Measurements from ENCODE around the gene SCARF2. TPM values are rescaled to one million over a fixed set of nuclear protein-coding genes. Genes with fewer than 3 reads are reported as not detected.
"Not testable (repeated sequence)": the region's sequence is repeated elsewhere in the genome, so short reads cannot be mapped to it uniquely, and the experiment has no call there.

Gene SCARF2, protein sequence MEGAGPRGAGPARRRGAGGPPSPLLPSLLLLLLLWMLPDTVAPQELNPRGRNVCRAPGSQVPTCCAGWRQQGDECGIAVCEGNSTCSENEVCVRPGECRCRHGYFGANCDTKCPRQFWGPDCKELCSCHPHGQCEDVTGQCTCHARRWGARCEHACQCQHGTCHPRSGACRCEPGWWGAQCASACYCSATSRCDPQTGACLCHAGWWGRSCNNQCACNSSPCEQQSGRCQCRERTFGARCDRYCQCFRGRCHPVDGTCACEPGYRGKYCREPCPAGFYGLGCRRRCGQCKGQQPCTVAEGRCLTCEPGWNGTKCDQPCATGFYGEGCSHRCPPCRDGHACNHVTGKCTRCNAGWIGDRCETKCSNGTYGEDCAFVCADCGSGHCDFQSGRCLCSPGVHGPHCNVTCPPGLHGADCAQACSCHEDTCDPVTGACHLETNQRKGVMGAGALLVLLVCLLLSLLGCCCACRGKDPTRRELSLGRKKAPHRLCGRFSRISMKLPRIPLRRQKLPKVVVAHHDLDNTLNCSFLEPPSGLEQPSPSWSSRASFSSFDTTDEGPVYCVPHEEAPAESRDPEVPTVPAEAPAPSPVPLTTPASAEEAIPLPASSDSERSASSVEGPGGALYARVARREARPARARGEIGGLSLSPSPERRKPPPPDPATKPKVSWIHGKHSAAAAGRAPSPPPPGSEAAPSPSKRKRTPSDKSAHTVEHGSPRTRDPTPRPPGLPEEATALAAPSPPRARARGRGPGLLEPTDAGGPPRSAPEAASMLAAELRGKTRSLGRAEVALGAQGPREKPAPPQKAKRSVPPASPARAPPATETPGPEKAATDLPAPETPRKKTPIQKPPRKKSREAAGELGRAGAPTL
- 14.9 TPM for polyA plus RNA-seq (ENCODE audit: insufficient read length)

DNA sequence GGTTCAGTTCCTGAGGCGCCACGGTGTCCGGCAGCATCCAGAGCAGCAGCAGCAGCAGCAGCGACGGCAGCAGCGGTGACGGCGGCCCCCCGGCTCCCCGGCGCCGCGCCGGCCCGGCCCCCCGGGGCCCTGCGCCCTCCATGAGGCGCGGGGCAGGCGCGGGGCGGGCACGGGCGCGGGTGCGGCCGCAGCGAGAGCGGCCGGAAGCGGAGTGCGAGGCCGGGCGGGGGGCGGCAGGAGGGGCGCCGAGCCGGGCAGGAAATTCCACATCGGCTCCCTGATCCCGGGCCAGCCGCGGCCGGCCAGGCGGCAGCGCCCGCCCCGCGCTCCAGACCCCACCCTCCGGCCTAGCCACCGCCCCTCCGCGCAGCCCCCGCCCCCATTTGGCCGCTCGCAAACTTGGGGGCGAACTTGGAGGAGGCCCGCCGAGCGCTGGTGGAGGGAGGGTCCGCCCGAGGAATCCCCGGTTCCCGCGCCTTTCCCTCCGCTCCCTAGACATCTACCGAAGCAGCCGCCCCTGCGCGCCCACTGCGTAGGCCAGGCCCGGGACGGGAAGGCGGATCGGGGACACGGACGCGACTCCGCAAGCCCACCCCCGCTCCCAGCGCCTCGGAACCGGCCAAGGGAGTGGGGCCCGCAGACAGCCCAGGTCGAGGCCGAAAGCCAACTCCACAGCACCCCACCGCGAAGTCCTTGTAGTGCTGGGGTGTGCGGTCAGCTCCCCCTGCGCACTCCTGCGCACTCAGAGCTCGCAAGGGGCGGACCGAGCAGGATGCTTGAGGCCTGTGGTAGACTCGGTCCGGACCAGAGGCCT, at the start of gene SCARF2:
Gene SCARF2 (minus strand): TSS at position 213 of the 814 bp plus-strand sequence. CDS start 71 bp downstream, at position 142.
- peak; percentile 83 for DNase-seq

DNA sequence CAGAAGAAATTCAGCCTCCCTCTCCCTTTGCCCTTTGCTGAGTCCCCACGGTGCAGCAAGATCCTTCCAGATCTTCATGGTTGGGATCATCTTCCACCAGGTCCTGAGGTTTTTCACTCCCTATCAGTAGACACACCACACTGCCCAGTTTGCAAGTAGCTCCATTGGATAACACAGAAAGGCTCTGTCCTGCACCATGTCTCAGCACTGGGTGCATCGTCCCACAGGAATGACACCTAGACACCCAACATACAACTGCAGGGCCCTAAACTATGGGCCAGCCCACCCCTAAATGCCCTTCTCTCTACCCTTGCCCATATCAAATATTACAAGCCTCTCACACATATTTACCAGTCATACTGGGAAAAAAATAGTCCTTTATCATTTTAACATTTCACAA, 48.6 kb upstream of the SCARF2 start:
- DNase-seq, result no peak

DNA sequence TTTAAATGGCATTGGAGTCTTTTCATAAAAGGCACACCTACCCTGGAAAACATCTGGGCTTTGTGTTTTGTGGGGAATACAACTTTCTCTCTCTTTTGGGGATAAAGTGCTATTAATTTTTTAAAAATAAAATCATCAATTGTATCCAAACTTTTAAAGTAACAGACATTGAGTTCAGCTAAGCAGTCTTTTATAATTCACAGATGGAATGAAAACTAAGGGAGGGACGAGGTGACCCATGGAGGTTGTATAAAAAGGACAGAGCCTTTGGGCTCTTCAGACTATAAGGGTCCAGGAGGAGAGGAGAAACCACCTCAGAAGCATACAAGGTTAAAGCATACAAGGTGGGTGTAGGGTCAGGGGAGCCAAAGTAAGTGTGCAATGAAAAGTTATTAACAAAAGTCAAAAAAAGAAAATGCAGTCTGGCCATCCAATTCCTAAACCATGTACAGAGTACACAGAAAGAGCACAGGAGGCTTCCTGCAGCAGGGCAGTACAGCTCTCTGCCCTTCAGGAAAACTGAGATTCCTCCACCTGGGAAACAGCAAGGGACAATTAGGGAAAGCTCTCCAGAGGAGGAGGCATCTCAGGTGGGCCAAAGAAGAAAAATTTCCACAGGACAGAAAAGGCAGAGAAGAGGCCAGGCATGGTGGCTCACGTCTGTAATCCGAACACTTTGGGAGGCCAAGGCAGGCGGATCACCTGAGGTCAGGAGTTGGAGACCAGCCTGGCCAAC, 47.5 kb upstream of the SCARF2 start:
- DNase-seq, result no peak

DNA sequence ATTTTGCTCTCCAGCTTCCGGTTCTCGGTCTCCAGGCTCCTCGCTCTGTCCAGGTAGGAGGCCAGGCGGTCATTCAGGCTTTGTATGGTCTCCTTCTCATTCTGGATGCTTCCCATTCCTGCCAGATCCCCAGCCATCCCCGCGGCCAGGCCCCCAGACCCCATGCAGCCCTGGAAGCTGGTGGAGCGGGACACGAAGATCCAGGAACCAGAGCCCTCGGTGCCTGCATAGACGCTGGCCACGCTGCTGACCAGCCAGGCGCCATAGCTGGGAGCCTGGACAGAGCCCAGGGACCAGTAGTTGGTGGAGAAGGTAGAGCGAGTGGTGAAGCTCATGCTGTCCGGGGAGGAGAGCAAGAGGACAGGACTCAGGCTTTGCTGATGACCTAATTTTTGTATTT, 46.1 kb upstream of the SCARF2 start:
- no peak for DNase-seq

DNA sequence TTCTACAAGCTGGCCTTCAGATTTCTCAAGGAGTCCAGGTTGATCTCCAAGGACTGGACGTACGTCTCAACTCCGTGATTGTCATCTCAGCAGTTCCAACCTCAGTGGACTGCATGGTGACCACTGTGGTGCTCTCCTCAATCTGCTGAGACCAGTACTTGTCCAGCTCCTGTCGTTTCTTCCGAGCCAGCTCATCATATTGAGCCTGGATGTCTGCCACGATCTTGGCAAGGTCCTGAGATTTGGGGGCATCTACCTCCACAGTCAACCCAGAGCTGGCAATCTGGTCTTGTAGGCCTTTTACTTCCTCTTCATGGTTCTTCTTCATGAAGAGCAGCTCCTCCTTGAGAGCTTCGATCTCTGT, 45.5 kb upstream of the SCARF2 start:
- DNase-seq, result not testable (repeated sequence)

DNA sequence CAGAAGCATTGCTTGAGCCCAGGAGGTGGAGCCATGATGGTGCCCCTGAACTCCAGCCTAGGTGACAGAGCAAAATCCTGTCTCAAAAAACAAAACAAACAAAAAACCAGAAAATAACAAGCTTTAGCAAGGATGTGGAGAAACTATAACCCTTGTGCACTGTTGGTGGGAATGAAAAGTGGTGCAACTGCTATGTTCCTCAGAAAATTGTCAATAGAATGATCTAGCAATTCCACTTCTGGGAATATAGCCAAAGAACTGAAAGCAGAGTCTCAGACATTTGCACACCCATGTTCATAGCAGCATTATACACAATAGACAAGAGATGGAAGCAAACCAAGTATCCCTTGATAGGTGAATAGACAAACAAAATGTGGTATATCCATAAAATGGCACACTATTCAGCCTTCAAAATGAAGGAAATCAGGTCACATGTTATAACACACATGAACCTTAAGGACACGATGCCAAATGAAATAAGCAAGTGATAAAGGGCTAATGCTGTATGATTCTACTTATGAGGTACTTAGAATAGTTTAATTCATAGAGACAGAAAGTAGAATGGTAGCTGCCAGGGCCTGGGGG, 42.1 kb upstream of the SCARF2 start:
- DNase-seq, result no peak

DNA sequence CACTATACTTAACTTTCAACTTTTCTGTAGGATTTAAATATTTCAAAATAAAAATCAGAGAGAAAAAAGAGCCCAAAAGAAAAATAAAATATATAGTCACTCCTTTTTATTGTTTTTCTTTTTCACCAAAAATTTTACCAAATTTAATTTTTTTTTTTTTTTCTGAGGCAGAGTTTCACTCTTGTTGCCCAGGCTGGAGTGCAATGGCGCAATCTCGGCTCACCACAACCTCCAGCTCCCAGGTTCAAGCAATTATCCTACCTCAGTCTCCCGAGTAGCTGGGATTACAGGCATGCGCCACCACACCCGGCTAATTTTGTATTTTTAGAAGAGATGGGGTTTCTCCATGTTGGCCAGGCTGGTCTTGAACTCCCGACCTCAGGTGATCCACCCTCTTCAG, 40.4 kb upstream of the SCARF2 start:
- DNase-seq, result not testable (repeated sequence)

DNA sequence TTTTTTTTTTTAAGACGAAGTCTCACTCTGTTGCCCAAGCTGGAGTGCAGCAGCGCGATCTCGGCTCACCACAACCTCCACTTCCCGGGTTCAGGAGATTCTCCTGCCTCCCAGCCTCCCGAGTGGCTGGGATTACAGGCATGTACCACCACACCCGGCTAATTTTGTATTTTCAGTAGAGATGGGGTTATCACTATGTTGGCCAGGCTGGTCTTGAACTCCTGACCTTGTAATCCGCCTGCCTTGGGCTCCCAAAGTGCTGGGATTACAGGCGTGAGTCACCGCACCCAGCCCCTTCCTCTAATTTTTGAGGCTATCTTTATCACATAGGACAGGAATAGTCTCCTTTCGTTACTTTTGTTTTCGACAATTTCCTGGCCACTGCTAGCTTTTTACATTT, 37.9 kb upstream of the SCARF2 start:
- not testable (repeated sequence) for DNase-seq

DNA sequence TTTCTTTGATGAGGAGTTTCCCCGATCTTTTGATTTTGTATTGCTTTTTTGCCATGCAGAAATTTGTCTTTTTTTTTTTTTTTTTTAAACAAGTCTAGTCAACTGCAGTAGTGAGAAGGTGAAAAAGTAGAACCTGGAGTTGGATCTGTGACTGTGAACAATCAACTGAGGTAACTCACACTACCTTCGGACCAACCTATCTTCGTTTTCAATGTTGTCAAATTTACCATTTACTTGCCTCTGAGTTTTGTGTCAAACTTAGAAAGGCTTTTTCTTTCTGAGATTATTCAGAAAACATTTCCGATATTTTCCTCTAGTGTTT, 37.5 kb upstream of the SCARF2 start:
- DNase-seq, result no peak

DNA sequence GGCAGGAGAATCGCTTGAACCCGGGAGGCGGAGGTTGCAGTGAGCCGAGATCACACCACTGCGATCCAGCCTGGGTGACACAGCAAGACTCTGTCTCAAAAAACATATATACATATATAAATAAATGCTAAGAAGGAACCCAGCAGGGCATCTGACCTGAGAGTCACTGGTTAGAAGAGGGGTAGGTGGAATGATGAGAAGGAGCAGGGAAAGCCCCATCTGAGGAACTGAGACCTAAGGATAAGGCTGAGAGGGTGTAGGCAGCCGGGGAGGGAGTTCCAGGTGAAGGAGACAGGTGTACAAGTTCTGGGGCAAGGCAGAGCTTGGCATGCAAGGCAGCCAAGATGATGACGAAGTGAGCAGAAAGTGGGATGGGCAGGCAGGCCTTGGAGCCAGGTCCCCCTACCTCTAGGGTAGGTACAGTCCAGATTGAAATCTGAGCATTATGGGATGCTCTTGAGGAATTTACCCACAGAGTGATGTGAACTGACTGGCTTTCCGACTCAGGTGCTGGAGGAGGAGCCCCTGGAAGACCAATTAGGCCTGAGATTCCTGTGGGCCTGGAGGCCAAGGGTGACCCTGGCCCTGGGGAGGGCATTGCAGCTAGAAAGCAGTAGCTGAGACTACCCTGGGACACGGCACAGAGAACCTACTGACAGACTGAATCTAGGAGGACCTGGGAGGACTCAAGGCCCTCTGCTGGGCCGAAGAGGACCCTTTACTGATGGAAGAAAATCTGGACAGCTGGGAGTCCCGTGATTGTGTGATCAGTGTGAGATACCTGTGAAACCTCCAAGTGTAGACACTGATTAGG, 35.2 kb upstream of the SCARF2 start:
- no peak for DNase-seq

DNA sequence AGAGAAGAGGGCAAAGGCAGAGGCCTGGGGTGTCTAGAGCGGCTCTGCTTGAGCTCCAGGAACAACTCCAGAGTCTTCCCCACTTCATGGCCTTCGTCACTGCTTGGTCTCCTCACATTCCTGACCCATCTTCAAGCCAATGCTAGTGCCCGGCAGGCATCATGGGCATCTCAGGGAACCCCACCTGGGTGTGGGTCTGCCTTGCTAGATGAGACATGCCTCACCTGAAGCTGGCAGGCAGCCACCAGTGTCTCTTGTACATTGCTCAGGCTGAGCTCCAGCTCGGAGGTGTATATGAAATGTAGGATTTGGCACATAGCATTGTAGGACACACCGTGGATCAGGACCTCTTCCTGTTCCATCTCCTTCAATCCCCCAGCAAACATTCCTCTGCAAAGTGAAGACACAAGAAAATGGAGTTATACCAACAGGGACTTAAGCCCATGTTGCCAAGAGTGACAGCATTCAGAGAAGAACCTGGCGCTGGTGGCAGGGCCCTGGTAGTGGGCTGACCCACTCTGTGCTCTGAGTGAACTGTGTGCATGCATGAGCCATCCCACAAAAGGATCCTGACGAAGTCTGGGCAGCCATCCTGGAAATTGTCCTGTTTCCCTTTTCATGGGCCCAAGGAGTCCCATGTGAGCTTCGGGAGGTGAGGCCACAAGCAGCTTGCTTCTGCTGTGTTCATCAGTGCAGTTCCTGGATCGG, 33.7 kb upstream of the SCARF2 start:
- DNase-seq, result no peak

DNA sequence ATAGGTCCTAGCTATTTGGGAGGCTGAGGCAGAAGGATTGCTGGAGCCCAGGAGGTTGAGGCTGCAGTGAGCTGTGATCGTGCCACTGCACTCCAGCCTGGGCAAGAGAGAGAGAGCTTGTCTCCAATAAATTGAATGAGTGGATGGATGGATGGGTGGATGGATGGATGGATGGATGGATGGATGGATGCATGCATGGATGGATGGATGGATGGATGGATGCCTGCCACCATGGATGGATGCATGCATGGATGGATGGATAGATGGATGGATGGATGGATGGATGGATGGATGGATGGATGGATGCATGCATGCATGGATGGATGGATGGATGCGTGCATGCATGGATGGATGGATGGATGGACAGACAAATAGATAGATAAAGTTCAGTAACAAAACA, 32.9 kb upstream of the SCARF2 start:
- DNase-seq, result not testable (repeated sequence)

DNA sequence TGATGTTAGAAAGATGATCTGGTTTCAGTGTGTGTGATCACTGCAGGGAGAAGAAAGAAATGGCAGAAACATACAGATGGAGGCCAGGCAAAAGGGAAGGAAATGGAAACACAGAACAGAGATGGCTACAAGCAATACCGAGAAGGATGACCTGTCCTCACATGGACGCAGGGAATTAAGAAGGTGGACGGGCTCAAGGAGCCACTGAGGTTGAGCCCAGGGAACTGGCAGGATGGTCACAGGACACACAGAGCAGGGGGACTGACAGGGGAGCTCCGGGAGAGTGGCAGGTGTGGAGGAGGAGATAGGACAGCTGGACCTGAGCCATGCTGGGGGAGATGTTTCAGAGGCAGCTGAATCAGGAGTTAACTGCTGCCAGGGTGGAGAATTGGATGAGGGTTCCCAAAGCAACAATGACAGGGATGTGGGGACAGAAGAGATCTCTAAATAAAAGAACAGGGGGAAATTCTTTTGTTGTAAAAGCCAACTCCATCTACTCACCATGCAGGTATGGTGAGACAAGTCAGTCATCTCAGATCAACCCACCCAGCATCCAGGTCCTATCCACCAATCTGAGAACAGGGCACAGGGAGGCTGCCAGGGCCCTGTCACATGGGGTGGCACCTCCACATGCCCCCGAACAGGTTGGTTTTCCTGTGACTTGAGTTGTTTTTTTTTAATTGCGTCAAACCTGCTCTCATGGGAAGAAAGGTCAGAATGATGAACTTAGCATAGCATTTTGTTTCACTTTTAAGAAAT, 31.7 kb upstream of the SCARF2 start:
- DNase-seq, result no peak

DNA sequence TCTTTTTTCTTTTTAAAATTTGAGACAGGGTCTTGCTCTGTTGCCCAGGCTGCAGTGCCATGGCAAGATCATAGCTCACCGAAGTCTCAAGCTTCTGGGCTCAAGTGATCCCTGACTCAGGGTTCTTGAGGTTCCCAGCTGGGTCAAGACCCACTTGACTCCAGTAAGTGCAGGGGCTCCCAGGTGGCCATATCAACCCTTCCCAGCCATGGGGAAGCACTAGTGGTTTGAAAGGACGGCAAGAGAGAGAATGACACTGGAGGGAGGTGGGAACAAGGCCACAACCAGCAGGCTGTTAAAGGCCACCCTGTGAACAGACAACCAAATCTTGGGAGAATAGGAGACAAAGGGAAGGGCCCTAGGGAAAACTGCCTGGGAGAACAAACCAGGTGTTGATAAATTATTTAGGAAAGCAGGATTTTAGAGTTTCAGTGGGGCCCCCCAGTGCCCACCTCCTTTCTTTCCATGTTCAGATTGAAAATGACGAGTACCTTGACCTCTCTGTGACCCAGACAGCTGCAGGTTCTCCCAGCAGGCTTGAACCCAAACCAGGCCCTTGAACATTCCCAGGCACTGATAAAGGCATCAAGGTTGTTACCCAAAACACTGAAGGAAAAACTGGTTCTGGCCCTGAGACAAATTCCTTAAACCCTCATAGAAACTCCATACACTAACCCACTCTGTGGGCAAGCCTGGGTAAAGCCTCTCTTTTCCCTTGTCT, 29.2 kb upstream of the SCARF2 start:
- DNase-seq, result no peak

DNA sequence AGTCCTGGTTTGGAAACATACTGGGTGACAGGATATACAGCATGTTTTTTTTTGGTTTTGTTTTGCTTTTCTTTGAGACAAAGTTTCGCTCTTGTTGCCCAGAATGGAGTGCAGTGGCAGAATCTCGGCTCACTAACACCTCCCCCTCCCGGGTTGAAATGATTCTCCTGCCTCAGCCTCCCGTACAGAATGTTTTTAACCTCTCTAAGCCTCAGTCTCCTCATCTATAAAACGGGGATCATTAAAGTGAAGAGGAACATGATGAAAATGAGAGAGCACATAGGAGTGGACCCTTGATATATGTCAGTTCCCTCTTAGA, 28.1 kb upstream of the SCARF2 start:
- DNase-seq, result no peak

DNA sequence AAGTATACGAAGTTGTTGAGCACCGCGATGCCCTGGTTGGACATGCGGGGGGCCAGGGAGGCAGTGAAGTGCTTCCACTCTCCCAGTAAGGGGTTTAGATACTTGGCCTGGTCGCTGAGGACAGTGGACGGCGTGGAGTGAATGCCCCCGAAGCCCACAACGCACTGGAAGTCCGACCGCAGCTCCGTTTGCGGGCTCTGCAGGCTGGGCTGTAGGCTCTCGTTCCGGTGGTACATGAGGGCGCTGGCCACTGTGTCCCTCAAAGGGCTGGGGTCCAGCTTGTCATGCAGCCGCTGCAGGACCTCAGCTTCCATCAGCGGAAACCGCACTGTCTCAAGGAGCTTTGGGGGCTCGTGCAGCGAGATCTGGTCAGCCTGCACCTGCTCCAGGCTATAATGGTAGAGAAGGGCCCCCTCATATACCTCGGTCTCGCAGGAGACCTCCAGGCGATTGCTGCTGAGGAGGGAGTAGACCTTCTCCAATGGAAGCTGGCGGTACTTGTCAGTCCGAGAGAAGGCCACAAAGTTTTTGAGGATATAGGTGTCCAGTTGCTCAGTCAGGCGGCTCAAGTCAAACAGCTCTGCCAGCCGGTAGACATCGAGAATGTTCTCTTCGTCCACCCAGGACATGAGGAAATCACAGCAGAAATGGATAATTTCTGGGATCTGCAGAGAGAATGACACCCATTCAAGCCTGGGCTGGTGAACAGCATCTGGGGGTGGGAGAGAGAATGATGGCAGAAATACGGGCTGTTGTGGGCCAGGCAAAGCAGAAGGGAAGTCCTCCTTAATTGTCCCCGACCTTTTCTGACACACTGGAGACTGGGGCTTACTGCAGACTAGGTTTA, 27.5 kb upstream of the SCARF2 start:
- DNase-seq, result no peak

DNA sequence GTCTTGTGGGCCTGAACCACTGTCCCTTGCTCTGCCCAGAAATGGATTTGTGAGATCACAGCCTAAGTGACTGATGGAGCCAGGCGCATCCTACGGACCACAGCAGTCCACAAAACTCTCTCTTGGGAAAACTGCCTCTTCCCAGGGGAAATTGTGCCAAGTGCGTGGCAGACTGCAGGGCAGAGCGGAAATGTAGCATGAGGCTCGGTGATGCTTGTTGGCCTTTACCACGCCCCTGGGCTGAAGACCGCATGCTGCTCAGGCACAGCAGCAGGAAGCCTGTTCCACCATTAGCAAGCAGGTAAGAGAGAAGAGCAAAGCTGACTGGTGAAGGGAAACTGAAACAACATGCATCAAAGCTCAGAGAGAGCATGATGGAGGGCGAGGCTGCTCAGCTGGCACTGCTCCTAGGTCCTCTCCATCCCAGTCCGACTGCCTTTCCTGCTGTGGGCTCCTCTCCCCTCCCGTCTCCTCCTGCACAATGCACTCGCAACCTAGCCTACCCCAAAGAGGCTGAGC, 26.5 kb upstream of the SCARF2 start:
- DNase-seq, result no peak
